HepG2 (cell line): ENCODE results near the gene RNF126. TPM values are rescaled to one million over a fixed set of nuclear protein-coding genes. Genes with fewer than 3 reads are reported as not detected.

Experiments
- ARNT ChIP-seq: fragments of 450-650 bp; IDR thresholded peaks from 2 replicates; pipeline ENCODE4 v1.6.1; 2017
- CBX5 ChIP-seq: sonication (generic); formaldehyde crosslinking; IDR thresholded peaks from 2 replicates; pipeline ENCODE4 v1.4.0; 2020; ENCODE audit warnings: missing genetic modification reagents, borderline replicate concordance
- DR1 ChIP-seq: sonication (generic); formaldehyde crosslinking; IDR thresholded peaks from 2 replicates; pipeline ENCODE4 v1.8.0; 2021; ENCODE audit warnings: mild to moderate bottlenecking, missing genetic modification reagents, inconsistent platforms
- GATAD2A ChIP-seq: IDR thresholded peaks from 2 replicates; pipeline ENCODE4 v1.6.1; 2016
- GLI4 ChIP-seq: sonication (generic); formaldehyde crosslinking; IDR thresholded peaks from 2 replicates; pipeline ENCODE4 v1.5.1; 2020; ENCODE audit warnings: missing genetic modification reagents, mild to moderate bottlenecking, moderate library complexity, borderline replicate concordance
- HNF4A ChIP-seq: sonication (generic); formaldehyde crosslinking; IDR thresholded peaks from 2 replicates; pipeline ENCODE4 v1.4.0; 2020; ENCODE audit warnings: missing genetic modification reagents
- HOMEZ ChIP-seq: IDR thresholded peaks from 2 replicates; pipeline ENCODE4 v1.6.1; 2016; ENCODE audit warnings: low read depth
- POLR2AphosphoS5 ChIP-seq: IDR thresholded peaks from 2 replicates; pipeline ENCODE4 v1.6.1; 2012; ENCODE audit warnings: low read depth, low read length
- RAD21 ChIP-seq: fragments of 450-650 bp; formaldehyde crosslinking; IDR thresholded peaks from 2 replicates; pipeline ENCODE4 v1.5.0; 2020; ENCODE audit warnings: mild to moderate bottlenecking
- RARG ChIP-seq: sonication (generic); formaldehyde crosslinking; IDR thresholded peaks from 2 replicates; pipeline ENCODE4 v1.4.0; 2020; ENCODE audit warnings: low read depth, mild to moderate bottlenecking, missing genetic modification reagents
- TBX2 ChIP-seq: sonication (generic); formaldehyde crosslinking; IDR thresholded peaks from 2 replicates; pipeline ENCODE4 v1.5.0; 2020; ENCODE audit warnings: missing genetic modification reagents, mild to moderate bottlenecking, borderline replicate concordance
- THAP11 ChIP-seq: IDR thresholded peaks from 2 replicates; pipeline ENCODE4 v1.6.1; 2016; ENCODE audit warnings: missing biosample characterization, missing genetic modification reagents
- TMF1 ChIP-seq: sonication (generic); formaldehyde crosslinking; IDR thresholded peaks from 2 replicates; pipeline ENCODE4 v1.8.1; 2022; ENCODE audit warnings: low read depth, missing genetic modification reagents
- ZBED4 ChIP-seq: sonication (generic); formaldehyde crosslinking; IDR thresholded peaks from 2 replicates; pipeline ENCODE4 v1.4.0; 2020; ENCODE audit warnings: missing genetic modification reagents, borderline replicate concordance
- ZFP91 ChIP-seq: sonication (generic); formaldehyde crosslinking; IDR thresholded peaks from 2 replicates; pipeline ENCODE4 v1.9.0; 2022; ENCODE audit warnings: missing genetic modification reagents, mild to moderate bottlenecking, borderline replicate concordance
- ZNF160 ChIP-seq: sonication (generic); formaldehyde crosslinking; IDR thresholded peaks from 2 replicates; pipeline ENCODE4 v1.8.0; 2022; ENCODE audit warnings: mild to moderate bottlenecking, inconsistent platforms, missing genetic modification reagents
- ZNF17 ChIP-seq: sonication (generic); formaldehyde crosslinking; IDR thresholded peaks from 2 replicates; pipeline ENCODE4 v1.5.0; 2020; ENCODE audit warnings: mild to moderate bottlenecking, missing genetic modification reagents
- ZNF20 ChIP-seq: sonication (generic); formaldehyde crosslinking; IDR thresholded peaks from 2 replicates; pipeline ENCODE4 v1.4.0; 2020; ENCODE audit warnings: mild to moderate bottlenecking, moderate library complexity, missing genetic modification reagents
- ZNF274 ChIP-seq: sonication (generic); formaldehyde crosslinking; IDR thresholded peaks from 2 replicates; pipeline ENCODE4 v1.5.1; 2020; ENCODE audit warnings: mild to moderate bottlenecking, missing genetic modification reagents
- ZNF326 ChIP-seq: sonication (generic); formaldehyde crosslinking; IDR thresholded peaks from 2 replicates; pipeline ENCODE4 v1.4.0; 2020; ENCODE audit warnings: missing genetic modification reagents, borderline replicate concordance
- ZNF337 ChIP-seq: sonication (generic); formaldehyde crosslinking; IDR thresholded peaks from 2 replicates; pipeline ENCODE4 v1.5.1; 2020; ENCODE audit warnings: missing genetic modification reagents, low read depth, mild to moderate bottlenecking, borderline replicate concordance
- ZNF605 ChIP-seq: sonication (generic); formaldehyde crosslinking; IDR thresholded peaks from 2 replicates; pipeline ENCODE4 v1.8.0; 2022; ENCODE audit warnings: mild to moderate bottlenecking, missing genetic modification reagents
- ZNF672 ChIP-seq: sonication (generic); formaldehyde crosslinking; IDR thresholded peaks from 2 replicates; pipeline ENCODE4 v1.8.1; 2022; ENCODE audit warnings: missing genetic modification reagents
- ZZZ3 ChIP-seq: sonication (generic); formaldehyde crosslinking; IDR thresholded peaks from 2 replicates; pipeline ENCODE4 v1.4.0; 2020; ENCODE audit warnings: missing genetic modification reagents, mild to moderate bottlenecking, borderline replicate concordance
- polyA plus RNA-seq, 8 experiments: library from polyadenylated mRNA; depleted of rRNA in 3 of 8; stranded (reverse) in 7 of 8; unstranded in 1 of 8; fragments of >200 nt; fragmentation: Illumina TruSeq in 4 of 8; extraction: Trizol in 4 of 8; gene quantifications; 2 replicates each; pipeline versions ENCODE4 v1.2.1 to v1.2.3, GENCODE V29; 2011 to 2016; ENCODE audit warnings: low read depth in 4 of 8, missing spikeins in 1 of 8, mixed read lengths in 1 of 8; ENCODE audit not compliant: insufficient read depth in 1 of 8
- total RNA-seq, 5 experiments: library from RNA; depleted of rRNA; stranded (reverse); fragments of >200 nt; fragmentation: Illumina TruSeq; extraction: Trizol; gene quantifications; 2 replicates each; pipeline ENCODE4 v1.2.3, GENCODE V29; 2016; ENCODE audit warnings: low read depth in 1 of 5

Gene RNF126
- total and polyA plus RNA-seq, 2 of the 13 experiments (the other 11 are each of a cell fraction or from before 2014, with no cell fraction given): 23.2 to 34.0 TPM

GRCh38 chr19:662207-662961, 630 bp downstream of the RNF126 start (continued):
- TF ChIP-seq HOMEZ (CRISPR knock-in tag) (no peak), ZNF605 (CRISPR knock-in tag) (no peak), ZZZ3 (no peak), ZNF337 (0 out of 2 replicates have a peak, but pooled peaks have one; percentile 45), GLI4 (peak; percentile 71; the same call in 1 of the 2 replicates), THAP11 (CRISPR knock-in tag) (peak; percentile 28; the same call in 1 of the 2 replicates), RAD21 (CRISPR knock-in tag) (no peak), TMF1 (peak; percentile 31; the same call in 1 of the 2 replicates), ZFP91 (CRISPR knock-in tag) (no peak), ZNF672 (CRISPR knock-in tag) (no peak), ARNT (no peak), ZNF326 (CRISPR knock-in tag) (no peak), HNF4A (CRISPR knock-in tag) (no peak), GATAD2A (no peak), ZNF17 (no peak), ZNF160 (CRISPR knock-in tag) (no peak), ZBED4 (no peak), RARG (CRISPR knock-in tag) (no peak), ZNF20 (CRISPR knock-in tag) (no peak), POLR2AphosphoS5 (peak; percentile 33; the same call in 1 of the 2 replicates), CBX5 (CRISPR knock-in tag) (no peak), DR1 (no peak), ZNF274 (CRISPR knock-in tag) (no peak), TBX2 (CRISPR knock-in tag) (no peak)
